GM12865 (cell line): Measurements from ENCODE around the gene ADAM29.
"Not testable (repeated sequence)": the region's sequence is repeated elsewhere in the genome, so short reads cannot be mapped to it uniquely, and the experiment has no call there.

Source experiments
- DNase-seq: peaks from one replicate; pipeline ENCODE4 v3.0.0; 2010; ENCODE audit warnings: low read depth
- H3K4me3 ChIP-seq: 2 replicates; pipeline ENCODE4 v1.5.1; 2011; ENCODE audit warnings: mild to moderate bottlenecking, low read depth, low read length, control low read depth
- TF ChIP-seq, protein P1 (sequence below): IDR thresholded peaks from 2 replicates; pipeline ENCODE4 v1.5.1; 2011; ENCODE audit warnings: low read length, control low read depth, low read depth, inconsistent platforms; ENCODE audit not compliant: insufficient read depth; ENCODE audit errors: missing control alignments

Gene ADAM29

DNA sequence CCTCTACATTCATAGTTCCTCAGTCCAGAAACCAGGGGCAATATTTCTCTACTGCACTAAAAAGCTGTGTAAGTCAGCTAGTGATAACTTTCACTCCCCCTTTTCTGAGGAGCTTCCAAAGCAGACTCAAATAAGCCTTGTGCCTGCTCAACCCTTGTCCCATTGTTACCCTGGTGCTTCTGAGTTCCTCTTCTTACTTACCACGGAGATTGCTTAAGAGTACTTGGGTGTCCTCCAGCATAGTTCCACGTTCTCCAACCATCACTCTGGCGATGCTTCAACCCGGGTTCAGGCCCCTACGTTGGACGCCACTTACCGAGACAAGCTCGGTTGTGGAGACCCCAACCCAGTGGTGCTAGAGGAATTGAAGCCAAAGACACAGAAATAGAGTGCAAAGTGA lies 71.6 kb downstream of the ADAM29 start:
- TF ChIP-seq, protein P1, sequence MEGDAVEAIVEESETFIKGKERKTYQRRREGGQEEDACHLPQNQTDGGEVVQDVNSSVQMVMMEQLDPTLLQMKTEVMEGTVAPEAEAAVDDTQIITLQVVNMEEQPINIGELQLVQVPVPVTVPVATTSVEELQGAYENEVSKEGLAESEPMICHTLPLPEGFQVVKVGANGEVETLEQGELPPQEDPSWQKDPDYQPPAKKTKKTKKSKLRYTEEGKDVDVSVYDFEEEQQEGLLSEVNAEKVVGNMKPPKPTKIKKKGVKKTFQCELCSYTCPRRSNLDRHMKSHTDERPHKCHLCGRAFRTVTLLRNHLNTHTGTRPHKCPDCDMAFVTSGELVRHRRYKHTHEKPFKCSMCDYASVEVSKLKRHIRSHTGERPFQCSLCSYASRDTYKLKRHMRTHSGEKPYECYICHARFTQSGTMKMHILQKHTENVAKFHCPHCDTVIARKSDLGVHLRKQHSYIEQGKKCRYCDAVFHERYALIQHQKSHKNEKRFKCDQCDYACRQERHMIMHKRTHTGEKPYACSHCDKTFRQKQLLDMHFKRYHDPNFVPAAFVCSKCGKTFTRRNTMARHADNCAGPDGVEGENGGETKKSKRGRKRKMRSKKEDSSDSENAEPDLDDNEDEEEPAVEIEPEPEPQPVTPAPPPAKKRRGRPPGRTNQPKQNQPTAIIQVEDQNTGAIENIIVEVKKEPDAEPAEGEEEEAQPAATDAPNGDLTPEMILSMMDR, result no peak
- no peak overlapping the region for H3K4me3 ChIP-seq
- no peak for DNase-seq

DNA sequence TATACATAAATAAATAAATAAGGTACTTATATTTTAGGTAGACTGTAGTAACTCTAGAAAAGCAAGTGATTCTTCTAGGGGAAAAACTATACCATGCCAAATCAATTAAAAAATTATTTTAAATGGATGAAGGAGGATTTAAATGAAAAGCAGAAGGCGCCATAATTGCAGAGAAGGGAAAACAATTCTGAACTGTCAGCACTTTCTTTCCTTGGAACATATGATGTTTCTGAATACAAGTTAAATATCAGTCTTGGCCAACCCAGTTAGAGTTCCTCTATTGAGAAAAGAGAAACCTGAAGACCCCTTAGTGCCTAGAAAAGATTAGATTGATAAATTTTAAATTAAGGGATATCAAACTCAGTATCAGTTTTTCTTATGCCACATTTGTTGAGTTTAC lies 75.8 kb downstream of the ADAM29 start:
- no peak for DNase-seq
- TF ChIP-seq, protein P1, result no peak

DNA sequence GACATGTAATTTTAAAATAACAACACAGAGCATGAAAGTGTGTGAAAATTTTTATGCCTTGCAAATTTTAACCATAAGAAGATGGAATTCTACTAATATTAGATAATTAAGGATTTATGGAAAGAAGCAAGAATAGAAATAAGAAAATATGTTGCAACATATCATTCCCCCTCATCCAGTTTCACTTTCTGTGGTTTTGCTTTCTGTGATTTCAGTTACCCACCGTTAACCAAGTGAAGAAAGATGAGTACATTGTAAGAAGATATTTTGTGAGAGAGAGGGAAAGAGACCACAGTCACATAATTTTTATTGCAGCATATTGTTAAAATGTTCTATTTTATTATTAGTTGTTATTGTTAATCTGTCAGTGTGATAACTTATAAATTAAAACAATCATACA lies 77.9 kb downstream of the ADAM29 start:
- H3K4me3 ChIP-seq, result no peak overlapping the region
- peak; percentile 8 for DNase-seq
- TF ChIP-seq, protein P1, result no peak

More for the DNA sequence above, 75.8 kb downstream of the ADAM29 start:
- no peak overlapping the region for H3K4me3 ChIP-seq

DNA sequence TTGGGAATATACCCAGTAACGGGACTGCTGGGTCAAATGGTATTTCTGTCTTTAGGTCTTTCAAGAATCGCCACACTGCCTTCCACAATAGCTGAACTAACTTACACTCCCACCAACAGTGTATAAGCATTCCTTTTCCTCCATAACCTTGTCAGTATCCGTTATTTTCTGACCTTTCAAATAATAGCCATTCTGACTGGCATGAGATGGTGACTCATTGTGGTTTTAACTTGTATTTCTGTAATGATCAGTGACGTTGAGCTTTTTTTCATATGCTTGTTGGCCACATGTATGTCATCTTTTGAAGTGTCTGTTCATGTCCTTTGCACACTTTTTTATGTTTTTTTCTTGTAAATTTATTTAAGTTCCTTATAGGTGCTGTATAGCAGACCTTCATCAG lies 81.2 kb downstream of the ADAM29 start:
- DNase-seq, result no peak
- TF ChIP-seq, protein P1, result no peak
- no peak overlapping the region for H3K4me3 ChIP-seq

DNA sequence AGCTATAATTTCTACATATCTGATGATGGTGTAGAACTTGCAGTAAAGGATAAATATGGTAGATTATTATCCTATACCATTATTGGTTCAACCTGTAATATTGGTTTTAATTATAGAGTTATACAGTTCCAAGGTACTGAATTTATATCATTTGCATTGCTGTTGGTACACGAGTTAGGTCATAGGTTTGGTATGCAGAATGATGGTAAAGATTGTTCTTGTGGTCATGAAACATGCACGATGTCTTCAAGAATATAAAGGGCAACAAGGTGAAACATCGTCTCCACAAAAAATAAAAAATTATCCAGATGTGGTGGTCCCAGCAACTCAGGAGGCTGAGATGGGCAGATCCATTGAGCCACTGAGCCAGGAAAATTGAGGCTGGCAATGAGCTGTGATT lies 99.6 kb downstream of the ADAM29 start:
- TF ChIP-seq, protein P1, result no peak
- no peak overlapping the region for H3K4me3 ChIP-seq
- DNase-seq, result no peak

DNA sequence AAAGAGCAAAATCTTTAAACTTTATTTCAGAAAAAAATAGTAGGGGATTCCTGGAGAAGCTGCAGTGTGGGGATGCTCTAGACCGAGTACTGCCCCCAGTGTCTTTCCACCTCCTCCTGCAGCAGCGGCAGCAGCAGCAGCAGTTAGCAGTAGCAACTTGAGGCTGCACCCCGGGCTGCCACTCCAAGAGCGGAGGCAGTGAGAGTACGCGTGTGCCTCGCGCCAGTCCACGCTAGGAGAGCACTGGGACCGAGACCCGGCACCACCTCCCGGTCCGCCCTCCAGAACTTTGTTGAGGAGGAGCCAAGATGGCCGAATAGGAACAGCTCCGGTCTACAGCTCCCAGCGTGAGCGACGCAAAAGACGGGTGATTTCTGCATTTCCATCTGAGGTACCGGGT lies 101.3 kb downstream of the ADAM29 start:
- H3K4me3 ChIP-seq, DNase-seq: not testable (repeated sequence)
